ENCODE data around the gene YBEY.

- TF ChIP-seq POLR2A (IDR thresholded peaks at IDR 0.05; ENCODE audit: low read depth, low read length) (no peak), TAF1 (IDR thresholded peaks at IDR 0.05; ENCODE audit: borderline replicate concordance, low read depth, low read length) (no peak), POLR2AphosphoS5 (IDR thresholded peaks at IDR 0.05; ENCODE audit: low read depth, low read length) (no peak)
Measured at GRCh38 chr21:46325073-46325912, 39.2 kb downstream of the YBEY start.

Measured in GM12892 (cell line).